HCT116 (cell line): ENCODE measurements around the gene SF3A2. TPM values are rescaled to one million over a fixed set of nuclear protein-coding genes. Genes with fewer than 3 reads are reported as not detected.

Source experiments
- ATAC-seq: fragments of 200-7000 bp; cut with Tn5 transposase; 2 replicates; pipeline ENCODE4 v1.9.1; 2020; ENCODE audit warnings: mild to moderate bottlenecking, moderate library complexity
- BruUV-seq: library from RNA; stranded (reverse); fragments of 400-500 nt; replicated peaks from 2 replicates; lab custom pipeline; 2021; lab: Mats Ljungman, UMichigan
- CTCF ChIA-PET: fragments of 300-600 bp; sonication (Branson Sonifier 250); formaldehyde crosslinking; loops from one replicate; lab custom pipeline; 2021; ENCODE audit warnings: antibody characterized with exemption; lab: Charles Lee
- POLR2A ChIA-PET: fragments of 300-600, 350-600 bp; sonication (Branson Sonifier 250); formaldehyde crosslinking; loops from one replicate; lab custom pipeline; 2021; ENCODE audit warnings: antibody characterized with exemption; lab: Charles Lee
- RAD21 ChIA-PET, 2 experiments: fragments of 300-600 bp; sonication (Branson Sonifier 250); formaldehyde crosslinking; loops; one replicate each; lab custom pipeline; 2023; ENCODE audit warnings: low total read pairs in 2 of 2; ENCODE audit not compliant: uncharacterized antibody in 2 of 2, unreplicated experiment in 2 of 2, low non-redundant PET in 1 of 2; lab: Charles Lee
- DNase-seq: peaks from one replicate; pipeline ENCODE4 v3.0.0-alpha.2; 2010; ENCODE audit warnings: low read depth, low spot score
- H2AFZ ChIP-seq: fragments of 200-600 bp; shearing (Covaris generic), sonication (generic); 2 replicates; pipeline ENCODE4 v1.6.1; 2017; ENCODE audit warnings: low read depth, mixed run types, mixed read lengths, antibody characterized with exemption, low read length; ENCODE audit not compliant: poor library complexity, severe bottlenecking
- H3K27ac ChIP-seq: 2 replicates; pipeline ENCODE4 v1.5.1; 2012; ENCODE audit warnings: low read depth, low read length
- H3K27me3 ChIP-seq: fragments of 200-600 bp; sonication (generic); 2 replicates; pipeline ENCODE4 v1.6.1; 2016; ENCODE audit warnings: mixed run types, low read length, mixed read lengths; ENCODE audit not compliant: insufficient read depth
- H3K36me3 ChIP-seq, 2 experiments: fragments of 200-500 bp in 1 of 2; fragments of 200-600 bp in 1 of 2; sonication (Bioruptor generic) in 1 of 2; sonication (generic) in 1 of 2; 2 replicates each; pipeline versions ENCODE4 v1.5.1 to v1.6.1; 2014 to 2016; ENCODE audit warnings: low read length in 2 of 2, inconsistent platforms in 1 of 2, mixed read lengths in 1 of 2, mixed run types in 1 of 2; ENCODE audit not compliant: insufficient read depth in 2 of 2, control insufficient read depth in 1 of 2
- H3K4me1 ChIP-seq, 2 experiments: fragments of 200-600 bp in 1 of 2; sonication (generic) in 1 of 2; 2 replicates each; pipeline versions ENCODE4 v1.5.1 to v1.6.1; 2012 to 2017; ENCODE audit warnings: low read length in 2 of 2, inconsistent platforms in 1 of 2, mild to moderate bottlenecking in 1 of 2, mixed read lengths in 1 of 2, mixed run types in 1 of 2, moderate library complexity in 1 of 2; ENCODE audit not compliant: insufficient read depth in 2 of 2, control insufficient read depth in 1 of 2
- H3K4me2 ChIP-seq: fragments of 200-600 bp; sonication (generic); 2 replicates; pipeline ENCODE4 v1.6.1; 2017; ENCODE audit warnings: mixed run types, low read length, mixed read lengths
- H3K4me3 ChIP-seq, 2 experiments: fragments of 200-600 bp in 1 of 2; sonication (generic) in 1 of 2; replicated peaks in 1 of 2; 2 replicates each; pipeline ENCODE4 v1.5.1; 2011 to 2016; ENCODE audit warnings: low read length in 2 of 2, control low read depth in 1 of 2, low read depth in 1 of 2, mild to moderate bottlenecking in 1 of 2, mixed read lengths in 1 of 2, mixed run types in 1 of 2
- H3K79me2 ChIP-seq: fragments of 200-600 bp; sonication (generic); 2 replicates; pipeline ENCODE4 v1.6.1; 2017; ENCODE audit warnings: mild to moderate bottlenecking, mixed run types, low read length, moderate library complexity, mixed read lengths; ENCODE audit not compliant: insufficient read depth
- H3K9ac ChIP-seq: fragments of 200-600 bp; sonication (generic); 2 replicates; pipeline ENCODE4 v1.6.1; 2016; ENCODE audit warnings: low read length, mixed read lengths
- H3K9me2 ChIP-seq: fragments of 200-600 bp; sonication (generic), shearing (Covaris generic); 2 replicates; pipeline ENCODE4 v1.6.1; 2017; ENCODE audit warnings: mixed run types, mild to moderate bottlenecking, moderate library complexity; ENCODE audit not compliant: insufficient read depth
- H3K9me3 ChIP-seq, 2 experiments: fragments of 200-500 bp in 1 of 2; fragments of 200-600 bp in 1 of 2; sonication (Bioruptor generic) in 1 of 2; sonication (generic) in 1 of 2; 2 replicates each; pipeline ENCODE4 v1.6.1; 2014 to 2017; ENCODE audit warnings: low read length in 2 of 2, mixed read lengths in 2 of 2, inconsistent platforms in 1 of 2, low read depth in 1 of 2, mild to moderate bottlenecking in 1 of 2, mixed run types in 1 of 2, moderate library complexity in 1 of 2; ENCODE audit not compliant: control insufficient read depth in 1 of 2, insufficient read depth in 1 of 2
- H4K20me1 ChIP-seq: fragments of 200-600 bp; sonication (generic), shearing (Covaris generic); 2 replicates; pipeline ENCODE4 v1.6.1; 2017; ENCODE audit warnings: mixed run types, mild to moderate bottlenecking, moderate library complexity; ENCODE audit not compliant: insufficient read depth
- ATF3 ChIP-seq: IDR thresholded peaks from 2 replicates; pipeline ENCODE4 v1.6.1; 2012
- CBX3 ChIP-seq: IDR thresholded peaks from 2 replicates; pipeline ENCODE4 v1.6.1; 2012; ENCODE audit warnings: low read depth
- CEBPB ChIP-seq: IDR thresholded peaks from 2 replicates; pipeline ENCODE4 v1.6.1; 2012; ENCODE audit warnings: low read depth
- CTCF ChIP-seq, 3 experiments: fragments of 200-600 bp in 1 of 3; sonication (generic) in 1 of 3; IDR thresholded peaks in 2 of 3; conservative IDR thresholded peaks in 1 of 3; 2 replicates each; pipeline ENCODE4 v1.5.1; 2012 to 2017; ENCODE audit warnings: low read depth in 2 of 3, low read length in 2 of 3, antibody characterized with exemption in 1 of 3, borderline replicate concordance in 1 of 3, control low read depth in 1 of 3, mild to moderate bottlenecking in 1 of 3, mixed read lengths in 1 of 3, mixed run types in 1 of 3, moderate library complexity in 1 of 3; ENCODE audit not compliant: insufficient read depth in 1 of 3
- EGR1 ChIP-seq: IDR thresholded peaks from 2 replicates; pipeline ENCODE4 v1.6.1; 2012; ENCODE audit warnings: low read depth
- ELF1 ChIP-seq: IDR thresholded peaks from 2 replicates; pipeline ENCODE4 v1.6.1; 2012; ENCODE audit warnings: low read depth, borderline replicate concordance
- EZH2 ChIP-seq: fragments of 200-600 bp; sonication (generic); IDR thresholded peaks from 2 replicates; pipeline ENCODE4 v1.6.1; 2017; ENCODE audit warnings: antibody characterized with exemption, mixed run types
- EZH2phosphoT487 ChIP-seq: fragments of 200-600 bp; IDR thresholded peaks from 2 replicates; pipeline ENCODE4 v1.6.1; 2018; ENCODE audit warnings: antibody characterized with exemption, borderline replicate concordance
- FOSL1 ChIP-seq: IDR thresholded peaks from 2 replicates; pipeline ENCODE4 v1.6.1; 2012; ENCODE audit warnings: low read depth
- JUND ChIP-seq: IDR thresholded peaks from 2 replicates; pipeline ENCODE4 v1.6.1; 2012
- POLR2A ChIP-seq: IDR thresholded peaks from 2 replicates; pipeline ENCODE4 v1.7.0; 2011; ENCODE audit warnings: borderline replicate concordance; ENCODE audit not compliant: insufficient read depth, insufficient read length; ENCODE audit errors: extremely low read depth
- POLR2AphosphoS5 ChIP-seq: IDR thresholded peaks from 2 replicates; pipeline ENCODE4 v1.6.1; 2011; ENCODE audit warnings: mild to moderate bottlenecking, low read depth, low read length, moderate library complexity
- RAD21 ChIP-seq: IDR thresholded peaks from 2 replicates; pipeline ENCODE4 v1.6.1; 2012; ENCODE audit warnings: low read depth, mild to moderate bottlenecking
- SIN3A ChIP-seq: IDR thresholded peaks from 2 replicates; pipeline ENCODE4 v1.6.1; 2012; ENCODE audit warnings: low read depth
- SP1 ChIP-seq: IDR thresholded peaks from 2 replicates; pipeline ENCODE4 v1.6.1; 2012; ENCODE audit warnings: low read depth
- SRF ChIP-seq: IDR thresholded peaks from 2 replicates; pipeline ENCODE4 v1.6.1; 2012; ENCODE audit warnings: low read depth
- TCF7L2 ChIP-seq: IDR thresholded peaks from 2 replicates; pipeline ENCODE4 v1.7.0; 2011; ENCODE audit warnings: borderline replicate concordance, inconsistent platforms; ENCODE audit not compliant: insufficient read depth, insufficient read length; ENCODE audit errors: extremely low read depth
- YY1 ChIP-seq: IDR thresholded peaks from 2 replicates; pipeline ENCODE4 v1.6.1; 2011; ENCODE audit warnings: low read length, low read depth, moderate library complexity, mild to moderate bottlenecking; ENCODE audit not compliant: insufficient replicate concordance; ENCODE audit errors: extremely low read depth
- ZBTB33 ChIP-seq: IDR thresholded peaks from 2 replicates; pipeline ENCODE4 v1.6.1; 2011; ENCODE audit warnings: mild to moderate bottlenecking, low read length, moderate library complexity; ENCODE audit not compliant: insufficient replicate concordance; ENCODE audit errors: extremely low read depth
- ZNF274 ChIP-seq: fragments of 200-500 bp; sonication (Bioruptor generic); IDR thresholded peaks from 2 replicates; pipeline ENCODE4 v1.6.1; 2014; ENCODE audit warnings: mild to moderate bottlenecking, low read depth, low read length, inconsistent platforms
- intact Hi-C: fragments of 100-400 bp; cut with micrococcal nuclease; formaldehyde crosslinking; loops from 2 replicates; pipeline ENCODE4 v1.10.0; 2022
- total RNA-seq: library from RNA; stranded (reverse); gene quantifications from one replicate; pipeline ENCODE4 v1.2.1, GENCODE V29; 2021; ENCODE audit not compliant: unreplicated experiment

Gene SF3A2
- total RNA-seq, 1 experiment from 2014 or later: 166 TPM

- no peaks in the 10 kb centered on the region for H3K79me2 ChIP-seq
- ChIA-PET RAD21 (no interaction called here), POLR2A (no interaction called here), CTCF (no interaction called here)
- H3K9me3 ChIP-seq: no peaks in the 10 kb centered on the region
- no peaks in the 10 kb centered on the region for H3K4me1 ChIP-seq
- no peak overlapping the region for H3K4me3 ChIP-seq
- no peak for DNase-seq
- H4K20me1 ChIP-seq: no peaks in the 10 kb centered on the region
- H3K36me3 ChIP-seq: no peaks in the 10 kb centered on the region
- no peak overlapping the region for H3K4me2 ChIP-seq
- BruUV-seq: no TSS peak
- no peak for ATAC-seq
- no peaks in the 10 kb centered on the region for H3K9me2 ChIP-seq
- no peak overlapping the region for H2AFZ ChIP-seq
- TF ChIP-seq EGR1 (no peak), POLR2AphosphoS5 (no peak), SRF (no peak), CEBPB (no peak), YY1 (no peak), EZH2 (no peak), ELF1 (no peak), FOSL1 (no peak), ZNF274 (no peak), CBX3 (no peak), RAD21 (no peak), POLR2A (no peak), EZH2phosphoT487 (no peak), TCF7L2 (no peak), SP1 (no peak), ZBTB33 (no peak), SIN3A (no peak), JUND (no peak), CTCF (IDR thresholded peaks at IDR 0.05 in 2 of 3, conservative IDR thresholded peaks at IDR 0.05 in 1 of 3; ENCODE audit: borderline replicate concordance in 1 of 3, insufficient read depth in 1 of 3, low read depth in 2 of 3, low read length in 2 of 3) (no peak), ATF3 (no peak)
- intact Hi-C loops: no loop called here
- H3K27ac ChIP-seq: no peak overlapping the region
- H3K27me3 ChIP-seq: no peaks in the 10 kb centered on the region
- no peak overlapping the region for H3K9ac ChIP-seq
Observed at GRCh38 chr19:2283835-2284507, 47.3 kb downstream of the SF3A2 start.
